ENCODE measurements around the gene CLC.
"Not testable (repeated sequence)": the region's sequence is repeated elsewhere in the genome, so short reads cannot be mapped to it uniquely, and the experiment has no call there.

Gene CLC

GRCh38 chr19:39737891-39738290 is at the start of gene CLC:
CLC (minus strand) TSS chr19:39738029; CDS start chr19:39737952, 77 bp downstream.
- DNase-seq (ENCODE audit: low read depth), result no peak

GRCh38 chr19:39780894-39781293 is 43.1 kb upstream of the CLC start:
- no peak for DNase-seq (ENCODE audit: low read depth)

- DNase-seq (ENCODE audit: low read depth), result no peak
Measured at GRCh38 chr19:39778763-39779162, 40.9 kb upstream of the CLC start, which contains the start of gene LEUTX. LEUTX (plus strand) TSS chr19:39778854; CDS start chr19:39778921, 67 bp downstream.

GRCh38 chr19:39768786-39769185 is 31.0 kb upstream of the CLC start:
- no peak for DNase-seq (ENCODE audit: low read depth)

- DNase-seq (ENCODE audit: low read depth), result no peak
Measured at GRCh38 chr19:39768334-39768733, 30.5 kb upstream of the CLC start.

GRCh38 chr19:39765091-39766076 is 27.6 kb upstream of the CLC start:
- DNase-seq (ENCODE audit: low read depth), result no peak

GRCh38 chr19:39761851-39762250 is 24.0 kb upstream of the CLC start:
- DNase-seq (ENCODE audit: low read depth), result not testable (repeated sequence)

- no peak for DNase-seq (ENCODE audit: low read depth)
Measured at GRCh38 chr19:39759457-39760184, 21.8 kb upstream of the CLC start.

- no peak for DNase-seq (ENCODE audit: low read depth)
Measured at GRCh38 chr19:39754971-39755370, 17.1 kb upstream of the CLC start.

GRCh38 chr19:39754544-39754943 is 16.7 kb upstream of the CLC start:
- no peak for DNase-seq (ENCODE audit: low read depth)

GRCh38 chr19:39752795-39753194 is 15.0 kb upstream of the CLC start:
- no peak for DNase-seq (ENCODE audit: low read depth)

GRCh38 chr19:39752390-39752789 is 14.6 kb upstream of the CLC start:
- DNase-seq (ENCODE audit: low read depth), result no peak

- no peak for DNase-seq (ENCODE audit: low read depth)
Measured at GRCh38 chr19:39749981-39750380, 12.2 kb upstream of the CLC start.

- no peak for DNase-seq (ENCODE audit: low read depth)
Measured at GRCh38 chr19:39746836-39747529, 9.2 kb upstream of the CLC start.

GRCh38 chr19:39745643-39746042 is 7.8 kb upstream of the CLC start:
- no peak for DNase-seq (ENCODE audit: low read depth)

GRCh38 chr19:39740395-39740794 is 2.6 kb upstream of the CLC start:
- DNase-seq (ENCODE audit: low read depth), result no peak

GRCh38 chr19:39738814-39739213 is 985 bp upstream of the CLC start:
- no peak for DNase-seq (ENCODE audit: low read depth)

GRCh38 chr19:39737351-39737750 is 478 bp downstream of the CLC start:
- DNase-seq (ENCODE audit: low read depth), result no peak

GRCh38 chr19:39736088-39736487 is 1.7 kb downstream of the CLC start:
- DNase-seq (ENCODE audit: low read depth), result no peak

- DNase-seq (ENCODE audit: low read depth), result no peak
Measured at GRCh38 chr19:39735688-39736087, 2.1 kb downstream of the CLC start.

- no peak for DNase-seq (ENCODE audit: low read depth)
Measured at GRCh38 chr19:39733841-39734240, 4.0 kb downstream of the CLC start.

- no peak for DNase-seq (ENCODE audit: low read depth)
Measured at GRCh38 chr19:39731685-39732084, 6.1 kb downstream of the CLC start.

Data from T-helper 22 cell (primary cell).